ENCODE results near the gene SLC18A3.

Gene SLC18A3

GRCh38 chr10:49596836-49597235 lies 13.3 kb upstream of the SLC18A3 start:
- DNase-seq = no peak

- DNase-seq = no peak
These were observed 12.5 kb upstream of the SLC18A3 start for GRCh38 chr10:49597426-49598163.

GRCh38 chr10:49598164-49598856 lies 11.8 kb upstream of the SLC18A3 start:
- DNase-seq = no peak

DNA sequence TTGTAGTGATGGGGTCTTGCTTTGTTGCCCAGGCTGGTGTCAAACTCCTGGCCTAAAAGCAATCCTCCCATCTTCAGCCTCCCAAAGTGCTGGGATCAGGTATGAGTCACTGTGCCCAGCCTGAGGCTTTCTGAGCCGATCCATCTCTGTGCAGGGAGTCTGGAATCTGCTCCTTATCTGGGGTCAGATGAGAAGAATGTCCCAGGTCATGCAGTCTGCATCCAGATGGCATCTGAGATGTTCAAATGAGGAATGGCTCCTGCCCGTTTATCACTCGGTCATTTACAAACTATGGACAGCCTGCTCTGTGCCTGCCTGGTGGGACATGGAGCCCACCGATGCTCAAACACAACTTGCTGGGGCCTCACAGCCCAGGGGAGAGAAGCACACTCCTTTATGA lies 11.1 kb upstream of the SLC18A3 start:
- no peak for DNase-seq

DNA sequence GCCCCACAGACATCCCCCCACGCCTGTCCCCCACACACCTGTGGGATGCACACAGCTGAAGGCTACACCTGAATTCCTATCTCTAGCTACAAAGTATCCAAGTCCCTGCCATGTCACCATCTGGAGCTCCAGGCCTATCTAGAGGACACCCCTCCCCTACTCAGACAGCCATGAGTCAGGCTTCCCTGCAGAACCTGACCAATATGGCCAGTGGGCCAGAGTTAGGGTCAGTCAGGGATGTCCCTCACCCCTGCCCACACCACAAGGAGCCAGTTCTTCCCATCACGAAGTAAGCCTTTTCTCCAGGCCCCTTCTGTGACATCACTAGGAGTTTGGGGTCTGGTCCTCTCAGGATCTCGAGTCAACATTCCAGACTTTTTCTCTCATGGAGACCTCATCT lies 10.6 kb upstream of the SLC18A3 start:
- DNase-seq = no peak

DNA sequence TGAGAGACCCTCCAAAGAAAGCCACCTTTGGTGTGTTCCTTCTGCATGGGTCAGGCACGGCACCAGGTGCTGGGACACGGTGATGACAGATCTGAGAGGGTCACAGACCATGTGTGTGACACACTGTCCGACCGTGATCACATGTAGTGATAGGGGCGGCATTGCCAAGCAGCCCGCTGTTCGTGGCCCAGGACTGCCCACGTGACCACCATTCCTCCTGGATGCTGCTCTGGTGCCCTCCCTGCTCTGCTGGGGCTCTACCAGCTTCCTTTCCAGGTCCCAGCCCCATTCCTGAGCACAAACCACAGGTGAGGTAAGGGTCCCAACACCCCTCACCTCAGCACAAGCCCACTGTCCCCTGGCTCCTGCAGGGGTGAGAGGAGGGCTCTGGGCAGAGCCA lies 10.1 kb upstream of the SLC18A3 start:
- DNase-seq = no peak

DNA sequence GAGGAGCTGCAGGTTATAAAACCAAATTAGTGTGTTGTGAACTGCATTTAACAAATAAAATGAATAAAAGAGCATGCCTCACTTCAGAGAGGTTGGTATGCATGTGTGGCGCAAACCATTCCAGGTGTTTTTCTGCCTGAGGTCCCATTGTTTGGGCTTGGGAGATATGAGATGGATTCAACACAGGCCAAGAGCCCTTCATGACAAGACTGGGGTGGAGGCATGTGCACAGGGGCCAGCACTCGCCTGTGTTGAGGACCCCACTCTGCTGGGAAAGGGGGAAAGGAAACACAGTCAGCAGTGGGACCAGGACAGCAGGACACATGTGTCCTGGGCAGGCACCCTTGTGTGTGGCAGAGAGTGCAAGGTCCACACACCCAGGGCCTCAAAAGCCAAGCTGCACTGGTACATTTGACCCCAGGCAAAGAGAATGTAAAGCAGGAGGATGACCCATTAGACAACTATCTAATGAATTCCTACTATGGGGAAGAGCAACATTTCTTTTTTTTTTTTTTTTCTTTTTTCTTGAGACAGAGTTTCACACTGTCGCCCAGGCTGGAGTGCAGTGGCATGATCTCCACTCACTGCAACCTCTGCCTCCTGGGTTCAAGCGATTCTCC lies 9.2 kb upstream of the SLC18A3 start:
- DNase-seq = no peak

- DNase-seq = no peak
These were observed 8.3 kb upstream of the SLC18A3 start for GRCh38 chr10:49601857-49602256.

GRCh38 chr10:49602380-49603023 lies 7.6 kb upstream of the SLC18A3 start:
- DNase-seq = no peak

GRCh38 chr10:49605216-49605938 lies 4.7 kb upstream of the SLC18A3 start:
- no peak for DNase-seq

GRCh38 chr10:49605939-49606509 lies 4.1 kb upstream of the SLC18A3 start:
- DNase-seq = no peak

DNA sequence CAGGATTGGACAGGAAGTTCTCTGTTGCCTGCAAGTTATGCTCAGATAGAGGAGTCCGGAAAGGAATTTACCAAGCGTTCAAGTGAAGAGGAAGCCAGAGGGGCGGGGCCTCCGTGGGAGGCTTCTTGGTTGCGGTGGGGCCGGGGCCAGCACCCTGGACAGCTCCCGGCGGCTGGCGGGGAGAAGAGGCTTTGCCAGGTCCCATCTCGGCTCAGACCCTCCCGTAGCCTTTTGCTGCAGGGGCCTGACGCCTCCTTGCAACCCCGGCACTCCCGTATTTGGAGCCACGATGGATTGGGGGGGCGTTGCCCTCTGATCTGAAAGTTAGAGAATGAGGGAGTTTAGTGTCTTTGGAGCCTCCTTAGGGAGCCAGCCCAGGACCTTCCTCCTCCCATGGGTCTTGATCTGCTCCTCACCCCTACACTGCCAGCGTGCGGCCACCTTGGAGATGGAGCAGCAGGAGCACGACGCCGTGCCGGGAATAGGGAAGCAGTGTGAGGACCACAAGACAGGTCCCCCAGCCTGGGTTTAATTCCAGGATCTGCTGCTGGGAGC lies 3.1 kb upstream of the SLC18A3 start:
- DNase-seq = peak; percentile 29

GRCh38 chr10:49608166-49609005 lies 1.7 kb upstream of the SLC18A3 start:
- no peak for DNase-seq

GRCh38 chr10:49609006-49609282 lies 1.2 kb upstream of the SLC18A3 start:
- no peak for DNase-seq

DNA sequence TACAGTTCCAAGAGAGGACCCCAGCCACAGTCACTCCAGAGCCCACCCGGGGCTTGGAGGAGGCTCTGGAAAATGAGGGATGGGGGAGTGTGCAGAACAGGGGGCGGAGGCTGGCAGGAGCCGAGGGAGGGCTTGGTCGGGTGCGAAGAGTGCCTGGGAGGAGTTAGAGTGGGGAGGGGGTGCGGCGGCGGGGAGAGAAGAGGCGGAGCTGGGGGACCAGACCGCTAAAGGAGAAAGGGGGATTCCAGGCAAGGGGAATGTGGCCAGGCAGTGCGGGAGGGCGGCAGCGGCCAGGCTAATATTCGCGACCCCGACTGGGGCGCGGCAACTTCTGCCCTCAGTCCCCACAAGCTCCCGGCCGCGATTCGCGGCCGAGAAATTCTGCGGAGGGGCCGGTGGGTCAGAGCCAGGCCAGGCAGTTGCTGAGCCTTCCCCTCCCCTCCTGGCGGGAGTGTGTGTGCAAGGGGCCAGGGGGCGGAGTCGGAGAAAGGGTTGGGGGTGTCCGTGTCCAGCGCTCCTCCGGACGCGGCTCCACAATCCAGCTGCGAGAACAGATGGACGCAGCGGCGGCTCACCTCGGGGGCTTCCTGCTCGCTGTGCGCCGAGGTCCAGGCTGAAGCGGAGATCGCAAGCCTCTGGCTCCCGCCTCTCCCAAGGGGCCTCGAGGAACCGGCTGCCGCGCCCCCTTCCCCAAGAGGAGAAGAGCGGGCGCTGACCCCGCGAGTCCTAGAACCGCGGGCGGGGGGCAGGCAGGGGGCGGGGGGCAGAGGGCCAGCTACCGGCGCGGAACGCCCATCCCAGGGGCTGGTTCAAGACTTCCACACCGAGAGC lies 612 bp upstream of the SLC18A3 start:
- no peak for DNase-seq

DNA sequence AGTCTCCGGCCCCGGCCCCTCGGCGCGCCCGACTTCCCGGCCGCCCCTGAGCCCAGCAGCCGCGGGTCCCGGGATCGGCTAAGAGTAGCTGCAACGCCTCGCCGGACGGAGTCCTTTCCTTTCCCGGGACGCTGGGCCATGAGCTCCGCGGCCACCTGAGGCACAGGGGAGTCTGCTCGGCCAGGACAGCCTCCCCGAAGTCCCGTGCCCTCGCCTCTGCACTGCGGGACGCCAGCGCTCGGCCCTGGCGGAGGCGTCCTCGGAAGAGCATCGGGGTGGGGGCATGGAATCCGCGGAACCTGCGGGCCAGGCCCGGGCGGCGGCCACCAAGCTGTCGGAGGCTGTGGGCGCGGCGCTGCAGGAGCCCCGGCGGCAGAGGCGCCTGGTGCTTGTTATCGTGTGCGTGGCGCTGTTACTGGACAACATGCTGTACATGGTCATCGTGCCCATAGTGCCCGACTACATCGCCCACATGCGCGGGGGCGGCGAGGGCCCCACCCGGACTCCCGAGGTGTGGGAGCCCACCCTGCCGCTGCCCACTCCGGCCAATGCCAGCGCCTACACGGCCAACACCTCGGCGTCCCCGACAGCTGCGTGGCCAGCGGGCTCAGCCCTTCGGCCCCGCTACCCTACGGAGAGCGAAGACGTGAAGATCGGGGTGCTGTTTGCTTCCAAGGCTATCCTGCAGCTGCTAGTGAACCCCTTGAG lies 502 bp downstream of the SLC18A3 start:
- no peak for DNase-seq

GRCh38 chr10:49611166-49611815 lies 1.2 kb downstream of the SLC18A3 start:
- no peak for DNase-seq

- no peak for DNase-seq
These were observed 1.9 kb downstream of the SLC18A3 start for GRCh38 chr10:49611816-49612512.

Data from central memory CD4-positive, alpha-beta T cell (primary cell).